PFSK-1 (cell line): ENCODE measurements around the gene MRPL51.
A peak's percentile ranks its signal among the peaks of the same experiment; 100 is the strongest.

ENCODE experiments used
- FOXP2 ChIP-seq: optimal IDR thresholded peaks from 2 replicates; pipeline ENCODE3; 2011; ENCODE audit warnings: borderline replicate concordance, control low read depth, inconsistent platforms; ENCODE audit not compliant: insufficient read depth; ENCODE audit errors: extremely low read length, extremely low read depth
- POLR2AphosphoS5 ChIP-seq: IDR thresholded peaks from 2 replicates; pipeline ENCODE4 v1.6.1; 2012; ENCODE audit warnings: low read depth, mild to moderate bottlenecking, control low read depth, low read length, moderate library complexity
- SIN3A ChIP-seq: IDR thresholded peaks from 2 replicates; pipeline ENCODE4 v1.6.1; 2012; ENCODE audit warnings: mild to moderate bottlenecking, low read length, moderate library complexity, borderline replicate concordance; ENCODE audit not compliant: insufficient read depth
- TAF1 ChIP-seq: IDR thresholded peaks from 2 replicates; pipeline ENCODE4 v1.6.1; 2012; ENCODE audit warnings: low read length, control low read depth, borderline replicate concordance; ENCODE audit not compliant: insufficient read depth
- TF ChIP-seq, protein P1 (sequence below), 2 experiments: IDR thresholded peaks; 2 replicates each; pipeline versions ENCODE4 v1.6.1 to v1.8.0; 2011 to 2012; ENCODE audit warnings: low read depth in 2 of 2, low read length in 2 of 2, control low read depth in 1 of 2, inconsistent platforms in 1 of 2, mild to moderate bottlenecking in 1 of 2, moderate library complexity in 1 of 2; ENCODE audit not compliant: insufficient read depth in 1 of 2

The MRPL51 gene

DNA sequence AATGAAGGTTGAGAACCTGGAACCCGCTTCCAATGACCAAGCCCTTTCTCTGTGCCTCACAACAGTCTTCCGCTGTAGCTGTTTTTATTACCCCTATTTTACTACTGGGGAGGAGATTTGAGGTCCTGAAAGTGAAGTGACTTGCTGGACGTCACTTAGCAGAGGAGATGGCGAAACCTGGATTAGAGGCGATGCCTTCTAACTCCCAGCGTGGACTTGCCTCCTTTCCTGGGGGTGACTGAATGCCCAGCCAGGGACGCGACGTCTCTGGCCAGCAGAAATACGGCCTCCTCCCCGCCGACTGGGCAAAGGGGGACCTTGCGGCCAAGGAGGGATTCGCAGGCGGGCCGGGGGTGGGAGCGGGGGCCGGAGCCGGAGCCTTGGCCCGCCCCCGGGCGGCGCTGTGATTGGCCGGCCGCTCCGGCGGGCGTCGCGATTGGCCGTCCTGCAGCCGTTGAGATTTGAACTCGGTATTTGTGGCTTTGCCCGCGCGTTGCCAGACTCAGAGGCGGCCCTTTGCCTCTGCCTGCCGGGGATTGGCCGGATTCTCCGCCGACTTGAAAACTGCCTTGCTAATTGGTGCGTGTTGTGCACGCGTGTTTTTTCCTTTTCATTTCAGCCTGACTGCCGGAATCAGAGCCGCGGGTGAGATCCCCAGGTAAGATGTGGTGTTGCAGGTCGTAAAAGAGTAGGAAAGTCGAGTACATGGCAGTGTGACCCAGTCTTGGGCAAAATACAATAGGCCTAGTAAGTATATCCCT lies 615 bp upstream of the MRPL51 start, which contains the start of gene NCAPD2:
TSS of gene NCAPD2 (plus strand) at position 606 of the 761 bp plus-strand sequence. CDS start 997 bp downstream, outside the sequence.
- TF ChIP-seq, protein P1, sequence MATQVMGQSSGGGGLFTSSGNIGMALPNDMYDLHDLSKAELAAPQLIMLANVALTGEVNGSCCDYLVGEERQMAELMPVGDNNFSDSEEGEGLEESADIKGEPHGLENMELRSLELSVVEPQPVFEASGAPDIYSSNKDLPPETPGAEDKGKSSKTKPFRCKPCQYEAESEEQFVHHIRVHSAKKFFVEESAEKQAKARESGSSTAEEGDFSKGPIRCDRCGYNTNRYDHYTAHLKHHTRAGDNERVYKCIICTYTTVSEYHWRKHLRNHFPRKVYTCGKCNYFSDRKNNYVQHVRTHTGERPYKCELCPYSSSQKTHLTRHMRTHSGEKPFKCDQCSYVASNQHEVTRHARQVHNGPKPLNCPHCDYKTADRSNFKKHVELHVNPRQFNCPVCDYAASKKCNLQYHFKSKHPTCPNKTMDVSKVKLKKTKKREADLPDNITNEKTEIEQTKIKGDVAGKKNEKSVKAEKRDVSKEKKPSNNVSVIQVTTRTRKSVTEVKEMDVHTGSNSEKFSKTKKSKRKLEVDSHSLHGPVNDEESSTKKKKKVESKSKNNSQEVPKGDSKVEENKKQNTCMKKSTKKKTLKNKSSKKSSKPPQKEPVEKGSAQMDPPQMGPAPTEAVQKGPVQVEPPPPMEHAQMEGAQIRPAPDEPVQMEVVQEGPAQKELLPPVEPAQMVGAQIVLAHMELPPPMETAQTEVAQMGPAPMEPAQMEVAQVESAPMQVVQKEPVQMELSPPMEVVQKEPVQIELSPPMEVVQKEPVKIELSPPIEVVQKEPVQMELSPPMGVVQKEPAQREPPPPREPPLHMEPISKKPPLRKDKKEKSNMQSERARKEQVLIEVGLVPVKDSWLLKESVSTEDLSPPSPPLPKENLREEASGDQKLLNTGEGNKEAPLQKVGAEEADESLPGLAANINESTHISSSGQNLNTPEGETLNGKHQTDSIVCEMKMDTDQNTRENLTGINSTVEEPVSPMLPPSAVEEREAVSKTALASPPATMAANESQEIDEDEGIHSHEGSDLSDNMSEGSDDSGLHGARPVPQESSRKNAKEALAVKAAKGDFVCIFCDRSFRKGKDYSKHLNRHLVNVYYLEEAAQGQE (IDR thresholded peaks at IDR 0.05; ENCODE audit: insufficient read depth in 1 of 2, low read depth in 2 of 2, low read length in 2 of 2) = no peak
- TF ChIP-seq SIN3A (peak; percentile 92; the same call in 1 of the 2 replicates), POLR2AphosphoS5 (peak; percentile 75), TAF1 (0 out of 2 replicates have a peak, but pooled peaks have one; percentile 7), FOXP2 (no peak)

DNA sequence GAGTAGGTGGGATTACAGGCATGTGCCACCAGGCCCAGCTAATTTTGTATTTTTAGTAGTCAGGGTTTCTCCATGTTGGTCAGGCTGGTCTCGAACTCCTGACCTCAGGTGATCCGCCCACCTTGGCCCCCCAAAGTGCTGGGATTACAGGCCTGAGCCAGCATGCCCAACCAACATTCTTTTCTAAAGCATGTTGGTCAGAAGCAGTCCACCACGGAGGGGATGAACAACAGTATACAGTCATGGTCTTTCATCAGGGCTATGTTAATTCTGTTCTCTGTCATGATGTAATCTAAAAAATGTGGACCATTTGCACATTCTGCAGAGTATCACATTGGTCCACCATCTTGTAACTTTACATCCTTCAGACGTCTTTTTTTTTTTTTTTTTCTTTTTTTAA lies 3.6 kb downstream of the MRPL51 start:
- TF ChIP-seq, protein P1 (IDR thresholded peaks at IDR 0.05; ENCODE audit: insufficient read depth in 1 of 2, low read depth in 2 of 2, low read length in 2 of 2) = no peak
- TF ChIP-seq TAF1 = no peak
- TF ChIP-seq FOXP2 = no peak
- TF ChIP-seq SIN3A = no peak
- no peak for TF ChIP-seq POLR2AphosphoS5

DNA sequence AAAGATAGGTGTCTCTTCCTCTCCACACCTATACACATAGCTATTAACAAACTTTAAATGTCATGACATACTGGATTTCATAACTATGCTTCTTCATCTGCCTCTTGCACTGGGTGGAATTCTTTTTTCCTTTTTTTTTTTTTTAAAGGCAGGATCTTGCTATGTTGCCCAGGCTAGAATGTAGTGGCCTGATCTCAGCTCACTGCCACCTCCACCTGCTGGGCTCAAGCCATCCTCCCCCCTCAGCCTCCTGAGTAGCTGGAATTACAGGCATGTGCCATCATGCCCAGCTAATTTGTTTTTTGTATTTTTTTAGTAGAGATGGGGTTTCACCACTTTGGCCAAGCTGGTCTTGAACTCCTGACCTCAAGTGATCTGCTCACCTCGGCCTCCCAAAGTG lies 4.8 kb downstream of the MRPL51 start:
- no peak for TF ChIP-seq TAF1
- TF ChIP-seq, protein P1 (IDR thresholded peaks at IDR 0.05; ENCODE audit: insufficient read depth in 1 of 2, low read depth in 2 of 2, low read length in 2 of 2) = no peak

DNA sequence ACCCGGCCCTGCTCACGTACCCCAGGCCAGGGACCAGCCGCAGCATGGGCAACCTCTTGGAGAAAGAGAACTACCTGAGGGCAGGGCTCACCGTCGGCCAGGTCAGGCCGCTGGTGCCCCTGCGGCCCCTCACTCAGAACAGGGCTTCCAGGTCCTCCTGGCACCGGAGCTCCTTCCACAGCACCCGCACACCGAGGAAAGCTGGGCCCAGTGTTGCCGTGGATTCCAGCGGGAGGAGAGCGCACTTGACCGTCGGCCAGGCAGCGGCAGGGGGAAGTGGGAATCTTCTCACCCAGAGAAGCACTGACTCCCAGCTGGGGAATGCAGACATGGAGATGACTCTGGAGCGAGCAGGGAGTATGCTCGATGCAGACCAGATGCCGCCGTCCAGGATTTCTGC lies 14.6 kb downstream of the MRPL51 start:
- TF ChIP-seq TAF1 (no peak), FOXP2 (no peak), POLR2AphosphoS5 (no peak), SIN3A (no peak)
- TF ChIP-seq, protein P1 (IDR thresholded peaks at IDR 0.05; ENCODE audit: insufficient read depth in 1 of 2, low read depth in 2 of 2, low read length in 2 of 2) = no peak

DNA sequence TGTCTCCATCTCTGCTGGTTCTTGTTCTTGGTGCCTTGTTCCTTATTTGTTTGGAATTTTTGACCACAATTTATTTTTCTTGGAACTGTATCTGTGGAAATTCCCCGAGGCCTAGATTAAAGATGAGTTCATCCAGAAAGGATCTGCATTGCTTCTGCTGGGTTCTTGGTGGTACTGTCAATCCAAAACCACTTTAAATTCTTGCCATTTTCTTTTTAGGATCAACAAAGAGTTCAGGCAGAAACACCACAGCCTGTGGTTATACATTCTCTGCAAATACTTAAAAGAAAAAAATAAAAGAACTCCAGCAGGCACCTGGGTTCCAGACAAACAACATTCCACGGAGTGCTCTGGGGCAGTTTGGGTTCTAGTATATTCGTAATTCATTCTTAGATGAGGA lies 16.6 kb downstream of the MRPL51 start:
- TF ChIP-seq FOXP2 (no peak), POLR2AphosphoS5 (no peak), SIN3A (no peak), TAF1 (no peak)
- TF ChIP-seq, protein P1 (IDR thresholded peaks at IDR 0.05; ENCODE audit: insufficient read depth in 1 of 2, low read depth in 2 of 2, low read length in 2 of 2) = no peak
